Sigmoid colon (tissue), 3 donors: ENCODE results near the gene CNOT4.

ENCODE experiments used
- CTCF ChIP-seq, 4 experiments: fragments of 450-650 bp in 3 of 4; fragments of 200-600 bp in 1 of 4; IDR thresholded peaks; one replicate each; pipeline ENCODE4 v1.5.1; 2016 to 2019; ENCODE audit warnings: antibody characterized with exemption in 4 of 4, mild to moderate bottlenecking in 3 of 4, moderate library complexity in 2 of 4
- POLR2A ChIP-seq, 2 donors: fragments of 450-650 bp; IDR thresholded peaks; one replicate each; pipeline ENCODE4 v1.6.1; 2016; ENCODE audit warnings: antibody characterized with exemption in 2 of 2, mild to moderate bottlenecking in 2 of 2, moderate library complexity in 2 of 2

DNA sequence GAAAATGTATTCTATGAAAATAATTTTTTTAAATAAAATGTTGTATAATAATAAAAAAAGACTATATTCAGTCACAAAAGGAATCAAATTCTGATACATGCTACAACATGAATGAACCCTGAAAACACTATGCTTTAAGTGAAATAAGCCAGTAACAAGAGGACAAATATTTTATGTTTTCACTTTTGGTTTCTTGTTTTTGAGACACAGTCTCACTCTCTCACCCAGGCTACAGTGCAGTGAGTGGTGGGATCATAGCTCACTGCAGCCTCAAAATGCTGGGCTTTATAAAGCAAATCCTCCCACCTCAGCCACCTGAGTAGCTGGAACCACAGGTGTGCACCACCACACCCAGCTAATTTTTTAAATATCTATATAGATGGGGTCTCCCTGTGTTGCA, 64.2 kb downstream of the CNOT4 start:
- TF ChIP-seq CTCF (IDR thresholded peaks at IDR 0.05) (no peak), POLR2A (IDR thresholded peaks at IDR 0.05) (no peak)
